Psoas muscle (tissue), 8 donors: ENCODE results near the gene SPATA33. TPM values are rescaled to one million over a fixed set of nuclear protein-coding genes. Genes with fewer than 3 reads are reported as not detected.
"Not testable (repeated sequence)": the region's sequence is repeated elsewhere in the genome, so short reads cannot be mapped to it uniquely, and the experiment has no call there.

Experiments used
- ATAC-seq, 4 donors: fragments of 200-7000 bp; cut with Tn5 transposase; one replicate each; pipeline ENCODE4 v1.9.1; 2020; ENCODE audit warnings: moderate library complexity in 3 of 4, mild to moderate bottlenecking in 2 of 4
- DNase-seq, 2 donors: peaks; one replicate each; pipeline ENCODE4 v3.0.0-alpha.2; 2020
- H3K27ac ChIP-seq: fragments of 200-600 bp; one replicate; pipeline ENCODE4 v1.8.0; 2022
- H3K27me3 ChIP-seq, 3 donors: fragments of 200-600 bp in 1 of 3; one replicate each; pipeline versions ENCODE4 v1.6.1 to v1.8.0; 2013 to 2022; ENCODE audit warnings: low read length in 2 of 3, mild to moderate bottlenecking in 2 of 3, moderate library complexity in 1 of 3; ENCODE audit not compliant: insufficient read depth in 3 of 3
- H3K36me3 ChIP-seq, 2 donors: fragments of 200-600 bp in 1 of 2; one replicate each; pipeline versions ENCODE4 v1.6.1 to v1.8.0; 2013 to 2022; ENCODE audit warnings: low read depth in 1 of 2, mild to moderate bottlenecking in 1 of 2, moderate library complexity in 1 of 2; ENCODE audit not compliant: insufficient read depth in 1 of 2
- H3K4me1 ChIP-seq: fragments of 200-600 bp; one replicate; pipeline ENCODE4 v1.8.0; 2022
- H3K4me3 ChIP-seq: fragments of 200-600 bp; one replicate; pipeline ENCODE4 v1.8.0; 2022; ENCODE audit warnings: mild to moderate bottlenecking
- H3K9me3 ChIP-seq: fragments of 200-600 bp; one replicate; pipeline ENCODE4 v1.8.0; 2022
- WGBS, 3 donors: extraction: QIAGEN DNeasy Blood & Tissue Kit; methylation state at CpG; one replicate each; pipeline versions ENCODE4 v1.1.6 to v1.1.7; 2013; 5-methylcytosine and 5-hydroxymethylcytosine counted together
- intact Hi-C, 2 donors: fragments of 100-400 bp; cut with DNase I; formaldehyde crosslinking; loops; one replicate each; pipeline versions ENCODE4 v1.11.0 to v1.14.2; 2022
- polyA plus RNA-seq, 3 donors: library from polyadenylated mRNA; stranded (reverse); fragments of 200-250 nt; gene quantifications; one replicate each; pipeline ENCODE4 v1.2.3, GENCODE V29; 2013
- total RNA-seq, 4 donors: library from RNA; stranded (reverse); fragmentation: NEBNext Ultra II Directional in 2 of 4; extraction: Animal tissue kit (Norgen Biotek cat#: 25700) in 2 of 4; gene quantifications; one replicate each; pipeline versions ENCODE4 v1.2.1 to v1.2.4, GENCODE V29; 2021 to 2023
- TF ChIP-seq, protein P1 (sequence below): fragments of 200-600 bp; IDR thresholded peaks from one replicate; pipeline ENCODE4 v1.8.0; 2022; ENCODE audit warnings: antibody characterized with exemption
- donor health status: healthy with polysubstance abuse.
- donor health status: DM: no; HTN: no; CAD: no; lungs with moderate emphysema.
- donor health status: Bipolar disorder and iron deficiency.
- donor health status: healthy.
- donor health status: DM: yes; HTN: yes; CAD: no.
- donor health status: DM: no; HTN: no; CAD: no.
- donor health status: DM: no; HTN: no; CAD: no.
- donor health status: DM: yes; HTN: yes; CAD: no.

Gene SPATA33
- total and polyA plus RNA-seq, 7 donors, result 1.2 to 8.2 (median 3.0) TPM

DNA sequence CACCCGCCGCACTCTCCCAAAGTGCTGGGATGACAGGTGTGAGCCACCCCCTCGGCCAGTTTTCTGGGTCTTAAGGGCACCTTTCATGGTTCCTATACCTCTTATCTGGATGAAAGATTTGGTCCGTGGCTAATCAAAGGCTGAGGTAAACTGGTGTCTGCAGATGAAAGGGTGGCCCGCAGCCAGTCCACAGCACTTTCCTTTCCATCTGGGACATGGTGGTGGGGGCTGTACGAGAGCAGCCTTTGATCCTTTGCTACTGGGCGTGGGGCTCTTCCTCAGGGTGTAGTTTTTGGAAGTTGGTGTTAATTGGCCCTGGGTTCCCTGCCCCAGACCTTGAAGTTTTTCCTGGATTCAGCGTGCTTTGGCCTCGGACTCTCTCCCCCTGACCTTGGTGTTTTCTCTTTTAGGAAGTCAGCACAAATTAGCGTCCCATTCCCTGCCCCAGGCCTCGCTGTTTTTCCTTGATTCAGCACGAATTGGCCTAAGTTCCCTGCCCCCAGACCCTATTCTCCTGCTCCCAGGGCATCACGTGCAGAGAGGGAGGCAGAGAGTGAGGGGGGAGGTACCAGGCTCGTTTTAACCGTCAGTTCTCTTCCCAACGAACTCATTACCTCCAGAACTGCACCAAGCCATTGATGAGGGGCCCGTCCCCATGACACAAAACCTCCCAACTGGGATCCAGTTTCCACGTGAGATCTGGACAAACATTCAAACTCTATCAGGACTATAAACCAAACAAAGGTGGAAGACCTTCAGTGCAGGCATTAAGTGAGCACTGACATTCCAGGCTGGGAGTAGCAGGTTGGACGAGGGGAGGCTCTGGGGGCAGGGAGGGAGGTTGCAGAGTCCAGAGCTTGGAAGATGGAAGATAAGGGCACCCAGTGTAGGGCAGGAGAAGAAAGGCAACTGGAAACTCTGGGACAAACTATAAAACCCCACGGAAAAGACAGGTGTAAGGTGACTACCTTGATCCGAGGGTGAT is 32.6 kb upstream of the SPATA33 start:
- H3K27me3 ChIP-seq, result peaks cover 0 to 64% (median 5%) of the 10 kb centered on the region in 3 donors
- DNase-seq (no peak), ATAC-seq (no peak)
- no peaks in the 10 kb centered on the region for H3K36me3 ChIP-seq
- intact Hi-C loops, result no loop called here
- H3K4me1 ChIP-seq, result no peaks in the 10 kb centered on the region
- H3K4me3 ChIP-seq, result no peak overlapping the region
- 32 to 40% (median 34%) methylated on average over 21 of the region's 21 CpGs for WGBS, 3 donors
- no peak overlapping the region for H3K27ac ChIP-seq
- TF ChIP-seq, protein P1, sequence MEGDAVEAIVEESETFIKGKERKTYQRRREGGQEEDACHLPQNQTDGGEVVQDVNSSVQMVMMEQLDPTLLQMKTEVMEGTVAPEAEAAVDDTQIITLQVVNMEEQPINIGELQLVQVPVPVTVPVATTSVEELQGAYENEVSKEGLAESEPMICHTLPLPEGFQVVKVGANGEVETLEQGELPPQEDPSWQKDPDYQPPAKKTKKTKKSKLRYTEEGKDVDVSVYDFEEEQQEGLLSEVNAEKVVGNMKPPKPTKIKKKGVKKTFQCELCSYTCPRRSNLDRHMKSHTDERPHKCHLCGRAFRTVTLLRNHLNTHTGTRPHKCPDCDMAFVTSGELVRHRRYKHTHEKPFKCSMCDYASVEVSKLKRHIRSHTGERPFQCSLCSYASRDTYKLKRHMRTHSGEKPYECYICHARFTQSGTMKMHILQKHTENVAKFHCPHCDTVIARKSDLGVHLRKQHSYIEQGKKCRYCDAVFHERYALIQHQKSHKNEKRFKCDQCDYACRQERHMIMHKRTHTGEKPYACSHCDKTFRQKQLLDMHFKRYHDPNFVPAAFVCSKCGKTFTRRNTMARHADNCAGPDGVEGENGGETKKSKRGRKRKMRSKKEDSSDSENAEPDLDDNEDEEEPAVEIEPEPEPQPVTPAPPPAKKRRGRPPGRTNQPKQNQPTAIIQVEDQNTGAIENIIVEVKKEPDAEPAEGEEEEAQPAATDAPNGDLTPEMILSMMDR, result no peak
- no peaks in the 10 kb centered on the region for H3K9me3 ChIP-seq

DNA sequence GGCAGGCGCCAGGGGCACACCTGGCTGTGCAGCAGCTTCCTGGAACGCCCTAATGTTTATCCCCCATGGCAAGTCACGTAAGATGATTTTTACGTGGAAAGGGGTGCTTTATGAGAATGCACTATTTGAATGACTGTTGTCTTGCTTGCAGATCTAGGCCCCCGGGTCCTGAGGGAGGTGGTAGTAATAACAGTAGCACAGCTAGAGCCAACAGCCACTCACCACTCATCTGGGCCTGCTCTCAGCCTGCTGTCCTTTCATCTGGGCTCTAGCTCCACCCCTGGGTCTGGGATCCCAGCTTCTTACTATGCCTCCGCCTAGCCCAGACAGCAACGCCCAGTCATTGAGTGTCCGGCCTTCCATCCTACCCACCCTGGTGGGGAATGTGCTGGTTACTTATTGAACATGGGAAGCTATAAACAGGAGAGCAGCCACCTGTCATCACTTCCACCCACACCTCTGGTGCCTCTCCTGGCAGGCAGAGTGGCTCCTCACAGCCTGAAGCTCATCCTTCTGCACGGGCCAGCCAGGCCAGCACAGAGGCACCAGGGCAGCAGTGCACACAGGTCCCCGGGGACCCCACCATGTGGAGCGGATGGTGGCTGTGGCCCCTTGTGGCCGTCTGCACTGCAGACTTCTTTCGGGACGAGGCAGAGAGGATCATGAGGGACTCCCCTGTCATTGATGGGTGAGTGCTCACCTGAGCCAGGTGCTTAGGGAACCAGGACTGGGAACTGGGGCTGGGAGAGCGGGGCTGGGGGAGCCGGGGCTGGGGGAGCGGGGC is 27.6 kb upstream of the SPATA33 start:
- Histone ChIP-seq H3K4me3 (no peak overlapping the region), H3K27me3 (peaks cover 0 to 59% (median 3%) of the 10 kb centered on the region in 3 donors), H3K9me3 (no peaks in the 10 kb centered on the region), H3K36me3 (no peaks in the 10 kb centered on the region), H3K27ac (no peak overlapping the region), H3K4me1 (no peaks in the 10 kb centered on the region)
- intact Hi-C loops, result loop anchor here in 1 of 2 donors (10.0 kb wide), 1 partner anchor 55 kb away; the partner anchor contains the start of gene CPNE7
- DNase-seq, result no peak
- TF ChIP-seq, protein P1, result no peak
- WGBS, 3 donors, result 82 to 90% (median 85%) methylated on average over 16 to 17 of the region's 17 CpGs
- ATAC-seq, result no peak

DNA sequence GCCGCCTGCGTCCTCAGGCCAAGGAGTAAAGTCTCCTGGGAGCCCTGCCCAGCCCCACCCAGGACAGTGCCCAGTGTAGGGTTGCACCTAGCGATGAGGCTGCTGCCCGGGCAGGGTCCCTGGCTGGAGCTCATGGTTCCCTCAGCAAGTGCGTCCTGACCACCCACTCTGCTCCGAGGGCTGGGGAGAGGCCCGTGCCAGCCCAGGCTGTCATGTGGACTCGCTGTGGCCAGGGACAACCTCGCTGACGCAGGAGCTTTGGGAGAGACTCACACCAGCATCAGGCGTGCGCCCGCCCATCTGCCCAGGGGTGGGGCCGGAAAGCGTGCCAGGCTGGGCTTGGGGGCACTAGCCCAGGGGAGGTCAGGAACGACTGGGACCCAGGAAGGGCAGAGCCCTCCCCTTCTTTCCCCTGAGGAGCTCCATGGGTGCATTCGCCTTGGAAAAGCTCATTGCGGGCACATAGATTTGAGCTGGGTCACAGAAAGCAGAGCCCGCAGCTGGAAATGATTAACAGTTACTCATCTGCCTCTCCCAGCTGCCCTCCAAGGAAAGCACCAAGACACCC is 24.5 kb upstream of the SPATA33 start:
- intact Hi-C loops, result loop anchor here in 1 of 2 donors (10.0 kb wide), 1 partner anchor 58 kb away; the partner anchor contains the start of gene CPNE7
- no peak overlapping the region for H3K27ac ChIP-seq
- no peaks in the 10 kb centered on the region for H3K36me3 ChIP-seq
- no peaks in the 10 kb centered on the region for H3K4me1 ChIP-seq
- H3K9me3 ChIP-seq, result no peaks in the 10 kb centered on the region
- TF ChIP-seq, protein P1, result no peak
- 27 to 64% (median 61%) methylated on average over 18 to 19 of the region's 19 CpGs for WGBS, 3 donors
- peaks cover 0 to 44% (median 3%) of the 10 kb centered on the region in 3 donors for H3K27me3 ChIP-seq
- no peak for DNase-seq
- no peak overlapping the region for H3K4me3 ChIP-seq
- ATAC-seq, result no peak

DNA sequence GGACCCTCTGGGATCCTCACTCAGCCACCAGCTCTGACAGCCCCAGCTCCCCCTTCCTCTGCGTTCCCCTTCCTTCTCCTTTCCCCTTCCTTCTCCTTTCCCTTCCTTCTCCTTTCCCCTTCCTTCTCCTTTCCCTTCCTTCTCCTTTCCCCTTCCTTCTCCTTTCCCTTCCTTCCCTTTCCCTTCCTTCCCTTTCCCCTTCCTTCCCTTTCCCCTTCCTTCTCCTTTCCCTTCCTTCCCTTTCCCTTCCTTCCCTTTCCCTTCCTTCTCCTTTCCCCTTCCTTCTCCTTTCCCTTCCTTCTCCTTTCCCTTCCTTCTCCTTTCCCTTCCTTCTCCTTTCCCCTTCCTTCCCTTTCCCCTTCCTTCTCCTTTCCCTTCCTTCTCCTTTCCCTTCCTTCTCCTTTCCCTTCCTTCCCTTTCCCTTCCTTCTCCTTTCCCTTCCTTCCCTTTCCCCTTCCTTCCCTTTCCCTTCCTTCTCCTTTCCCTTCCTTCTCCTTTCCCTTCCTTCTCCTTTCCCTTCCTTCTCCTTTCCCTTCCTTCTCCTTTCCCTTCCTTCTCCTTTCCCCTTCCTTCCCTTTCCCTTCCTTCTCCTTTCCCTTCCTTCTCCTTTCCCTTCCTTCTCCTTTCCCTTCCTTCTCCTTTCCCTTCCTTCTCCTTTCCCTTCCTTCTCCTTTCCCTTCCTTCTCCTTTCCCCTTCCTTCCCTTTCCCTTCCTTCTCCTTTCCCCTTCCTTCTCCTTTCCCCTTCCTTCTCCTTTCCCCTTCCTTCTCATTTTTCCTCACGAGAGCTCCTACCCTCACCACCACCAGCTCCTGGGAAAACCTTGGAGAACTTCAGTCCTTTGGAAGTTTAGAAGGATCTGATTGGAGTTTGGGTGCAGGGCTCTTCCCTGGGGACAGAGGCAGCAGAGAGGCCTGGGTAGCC is 22.9 kb upstream of the SPATA33 start:
- peaks cover 0 to 41% (median 3%) of the 10 kb centered on the region in 3 donors for H3K27me3 ChIP-seq
- not testable (repeated sequence) for H3K9me3 ChIP-seq, H3K4me1 ChIP-seq, H3K36me3 ChIP-seq, DNase-seq, H3K27ac ChIP-seq, ATAC-seq, H3K4me3 ChIP-seq
- 39 to 53% (median 40%) methylated on average over 2 of the region's 2 CpGs for WGBS, 3 donors
- intact Hi-C loops, result loop anchor here in 1 of 2 donors (10.0 kb wide), 1 partner anchor 60 kb away; the partner anchor contains the start of gene CPNE7
